Endothelial cell of umbilical vein (primary cell): ENCODE measurements around the gene TCERG1L. TPM values are rescaled to one million over a fixed set of nuclear protein-coding genes. Genes with fewer than 3 reads are reported as not detected.

Source experiments
- BruUV-seq: library from RNA; stranded (reverse); fragments of 400-500 nt; replicated peaks from 2 replicates; lab custom pipeline; 2021; lab: Mats Ljungman, UMichigan
- CTCF ChIA-PET: fragments of 300-600, 350-600 bp; sonication (Branson Sonifier 250); formaldehyde crosslinking; loops from one replicate; lab custom pipeline; 2021; ENCODE audit warnings: antibody characterized with exemption, inconsistent platforms; lab: Charles Lee
- POLR2A ChIA-PET: fragments of 300-600, 350-600 bp; sonication (Branson Sonifier 250); formaldehyde crosslinking; loops from one replicate; lab custom pipeline; 2021; ENCODE audit warnings: antibody characterized with exemption, inconsistent platforms; lab: Charles Lee
- DNase-seq: peaks from one replicate; pipeline ENCODE4 v3.0.0-alpha.2; 2011; ENCODE audit warnings: low read depth, low spot score
- FAIRE-seq: peaks from 2 replicates; lab custom pipeline; 2011; peaks lifted over from hg19 to GRCh38; lab: Jason Lieb, UNC
- H2AFZ ChIP-seq: 2 replicates; pipeline ENCODE4 v1.6.0; 2012; ENCODE audit warnings: low read depth, low read length, control low read depth, inconsistent platforms
- H3K27ac ChIP-seq: 2 replicates; pipeline ENCODE4 v1.5.1; 2011; ENCODE audit warnings: low read depth, mild to moderate bottlenecking, control low read depth, low read length, moderate library complexity; ENCODE audit not compliant: insufficient read depth
- H3K27me3 ChIP-seq, 2 experiments: 2 replicates each; pipeline versions ENCODE4 v1.6.0 to v1.6.1; 2011; ENCODE audit warnings: low read length in 2 of 2, mixed read lengths in 1 of 2; ENCODE audit not compliant: control insufficient read depth in 2 of 2, insufficient read depth in 2 of 2
- H3K36me3 ChIP-seq, 2 experiments: 2 replicates in 1 of 2; 3 replicates in 1 of 2; pipeline ENCODE4 v1.5.1; 2011; ENCODE audit warnings: low read length in 2 of 2, mild to moderate bottlenecking in 1 of 2, moderate library complexity in 1 of 2; ENCODE audit not compliant: control insufficient read depth in 2 of 2, insufficient read depth in 2 of 2; ENCODE audit errors: extremely low read depth in 1 of 2
- H3K4me1 ChIP-seq: 3 replicates; pipeline ENCODE4 v1.5.1; 2011; ENCODE audit warnings: mild to moderate bottlenecking, low read length; ENCODE audit not compliant: control insufficient read depth, insufficient read depth; ENCODE audit errors: extremely low read depth
- H3K4me2 ChIP-seq: 2 replicates; pipeline ENCODE4 v1.6.1; 2011; ENCODE audit warnings: low read length, control low read depth, mixed read lengths; ENCODE audit not compliant: insufficient read depth
- H3K4me3 ChIP-seq, 3 experiments: fragments of 200-600 bp in 1 of 3; sonication (generic), shearing (Covaris generic) in 1 of 3; replicated peaks in 1 of 3; 2 replicates each; pipeline ENCODE4 v1.5.1; 2011 to 2016; ENCODE audit warnings: control low read depth in 3 of 3, low read length in 3 of 3, mild to moderate bottlenecking in 2 of 3, inconsistent platforms in 1 of 3, low read depth in 1 of 3, moderate library complexity in 1 of 3; ENCODE audit not compliant: insufficient read depth in 1 of 3
- H3K79me2 ChIP-seq: 2 replicates; pipeline ENCODE4 v1.6.0; 2012; ENCODE audit warnings: low read length, inconsistent platforms; ENCODE audit not compliant: control insufficient read depth, insufficient read depth
- H3K9ac ChIP-seq: replicated peaks from 2 replicates; pipeline ENCODE3; 2011; ENCODE audit warnings: low read length, control low read depth; ENCODE audit not compliant: insufficient read depth; ENCODE audit errors: extremely low read depth
- H3K9me1 ChIP-seq: replicated peaks from 3 replicates; pipeline ENCODE4 v1.6.0; 2011; ENCODE audit warnings: mild to moderate bottlenecking, low read length; ENCODE audit not compliant: control insufficient read depth, insufficient read depth; ENCODE audit errors: extremely low read depth
- H3K9me3 ChIP-seq: replicated peaks from 2 replicates; pipeline ENCODE4 v1.5.1; 2012; ENCODE audit warnings: low read length, inconsistent platforms; ENCODE audit not compliant: control insufficient read depth, insufficient read depth
- H4K20me1 ChIP-seq: replicated peaks from 2 replicates; pipeline ENCODE3; 2011; ENCODE audit warnings: mild to moderate bottlenecking, low read length; ENCODE audit not compliant: control insufficient read depth, insufficient read depth; ENCODE audit errors: extremely low read depth
- EZH2 ChIP-seq: IDR thresholded peaks from 2 replicates; pipeline ENCODE4 v1.6.1; 2012; ENCODE audit warnings: borderline replicate concordance, low read depth, mild to moderate bottlenecking, moderate library complexity, low read length, inconsistent platforms; ENCODE audit not compliant: severe bottlenecking
- FOS ChIP-seq: IDR thresholded peaks from 2 replicates; pipeline ENCODE4 v1.6.1; 2011; ENCODE audit warnings: mild to moderate bottlenecking, low read length, moderate library complexity, borderline replicate concordance; ENCODE audit not compliant: insufficient read depth
- GATA2 ChIP-seq: IDR thresholded peaks from 2 replicates; pipeline ENCODE4 v1.7.0; 2011; ENCODE audit warnings: low read depth, mild to moderate bottlenecking, moderate library complexity, mixed read lengths, low read length; ENCODE audit not compliant: insufficient read length, insufficient read depth
- JUN ChIP-seq: IDR thresholded peaks from 2 replicates; pipeline ENCODE4 v1.6.1; 2011; ENCODE audit warnings: borderline replicate concordance, low read depth; ENCODE audit not compliant: insufficient read length, insufficient read depth
- MYC ChIP-seq: IDR thresholded peaks from one replicate; pipeline ENCODE4 v1.6.1; 2011; ENCODE audit warnings: mild to moderate bottlenecking, low read depth, low read length
- POLR2A ChIP-seq: IDR thresholded peaks from 2 replicates; pipeline ENCODE4 v1.6.1; 2012; ENCODE audit warnings: low read depth, mild to moderate bottlenecking, control low read depth, low read length
- POLR2AphosphoS5 ChIP-seq: IDR thresholded peaks from 2 replicates; pipeline ENCODE4 v1.6.1; 2012; ENCODE audit warnings: low read depth, mild to moderate bottlenecking, control low read depth, low read length, moderate library complexity; ENCODE audit not compliant: insufficient read depth
- dilution Hi-C: fragments of 300-500 bp; cut with MboI; formaldehyde crosslinking; loops from one replicate; pipeline ENCODE4 v1.15.0; 2019; ENCODE audit warnings: low sequenced_read_pairs; ENCODE audit not compliant: extremely low pct_ligation_motif_present
- intact Hi-C: fragments of 100-400 bp; cut with micrococcal nuclease; formaldehyde crosslinking; loops from one replicate; pipeline ENCODE4 v1.10.0; 2022
- polyA plus RNA-seq, 4 experiments: library from polyadenylated mRNA; depleted of rRNA in 3 of 4; stranded (reverse) in 3 of 4; unstranded in 1 of 4; fragments of >200 nt; gene quantifications; 2 replicates each; pipeline versions ENCODE4 v1.2.1 to v1.2.3, GENCODE V29; 2011 to 2012; ENCODE audit warnings: missing spikeins in 1 of 4
- total RNA-seq: library from RNA; stranded (reverse); gene quantifications from 2 replicates; pipeline ENCODE4 v1.2.3, GENCODE V29; 2021
- TF ChIP-seq, protein P1 (sequence below), 2 donors: IDR thresholded peaks; 1 replicate in 1 of 2; 2 replicates in 1 of 2; pipeline ENCODE4 v1.5.1; 2011; ENCODE audit warnings: low read length in 2 of 2, mild to moderate bottlenecking in 2 of 2, moderate library complexity in 2 of 2, control low read depth in 1 of 2, inconsistent platforms in 1 of 2, low read depth in 1 of 2; ENCODE audit not compliant: insufficient read depth in 1 of 2; ENCODE audit errors: extremely low read depth in 1 of 2
- TF ChIP-seq, protein P2 (sequence below): IDR thresholded peaks from 2 replicates; pipeline ENCODE4 v1.6.1; 2011; ENCODE audit not compliant: insufficient read depth, insufficient read length

The TCERG1L gene
- total and polyA plus RNA-seq, 2 donors (not counting 3 experiments of a cell fraction or from before 2014, with no cell fraction given) = not detected

DNA sequence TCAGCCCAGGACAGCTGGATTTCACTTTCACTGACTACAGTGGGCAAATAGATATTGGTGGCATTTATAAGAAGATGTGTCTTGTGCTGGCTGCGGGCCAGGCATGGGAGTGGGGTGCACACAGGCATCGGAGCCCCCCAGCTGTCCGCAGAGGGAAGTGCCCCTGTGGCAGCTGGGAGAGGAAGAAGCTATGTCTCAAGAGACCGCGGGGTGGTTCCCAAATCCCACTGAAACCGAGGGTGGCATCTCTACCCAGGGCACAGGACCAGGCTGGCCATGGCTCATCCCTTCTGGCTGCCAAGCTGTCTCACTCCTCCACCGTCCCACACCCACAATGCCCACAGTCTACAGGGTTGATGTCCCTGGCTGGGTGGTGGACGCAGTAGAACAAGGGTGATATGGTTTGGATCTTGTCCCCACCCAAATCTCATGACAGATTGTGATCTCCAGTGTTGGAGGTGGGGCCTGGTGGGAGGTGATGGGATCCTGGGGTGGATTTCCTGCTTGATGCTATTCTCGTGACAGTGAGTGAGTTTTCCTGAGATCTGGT lies 94.8 kb downstream of the TCERG1L start:
- Histone ChIP-seq H3K9me1 (no peaks in the 10 kb centered on the region), H3K27ac (no peak overlapping the region), H3K27me3 (no peaks in the 10 kb centered on the region), H3K4me2 (no peak overlapping the region), H3K9ac (no peak overlapping the region), H3K4me1 (no peaks in the 10 kb centered on the region), H3K36me3 (no peaks in the 10 kb centered on the region), H3K4me3 (no peak overlapping the region), H3K79me2 (no peaks in the 10 kb centered on the region), H2AFZ (no peak overlapping the region), H4K20me1 (no peaks in the 10 kb centered on the region), H3K9me3 (peaks cover 13% of the 10 kb centered on the region)
- no TSS peak for BruUV-seq
- dilution Hi-C loops = no loop called here
- FAIRE-seq (no peak), DNase-seq (no peak)
- ChIA-PET POLR2A (no interaction called here), CTCF (no interaction called here)
- intact Hi-C loops = no loop called here
- TF ChIP-seq EZH2 (no peak), FOS (no peak)
- TF ChIP-seq, protein P1, sequence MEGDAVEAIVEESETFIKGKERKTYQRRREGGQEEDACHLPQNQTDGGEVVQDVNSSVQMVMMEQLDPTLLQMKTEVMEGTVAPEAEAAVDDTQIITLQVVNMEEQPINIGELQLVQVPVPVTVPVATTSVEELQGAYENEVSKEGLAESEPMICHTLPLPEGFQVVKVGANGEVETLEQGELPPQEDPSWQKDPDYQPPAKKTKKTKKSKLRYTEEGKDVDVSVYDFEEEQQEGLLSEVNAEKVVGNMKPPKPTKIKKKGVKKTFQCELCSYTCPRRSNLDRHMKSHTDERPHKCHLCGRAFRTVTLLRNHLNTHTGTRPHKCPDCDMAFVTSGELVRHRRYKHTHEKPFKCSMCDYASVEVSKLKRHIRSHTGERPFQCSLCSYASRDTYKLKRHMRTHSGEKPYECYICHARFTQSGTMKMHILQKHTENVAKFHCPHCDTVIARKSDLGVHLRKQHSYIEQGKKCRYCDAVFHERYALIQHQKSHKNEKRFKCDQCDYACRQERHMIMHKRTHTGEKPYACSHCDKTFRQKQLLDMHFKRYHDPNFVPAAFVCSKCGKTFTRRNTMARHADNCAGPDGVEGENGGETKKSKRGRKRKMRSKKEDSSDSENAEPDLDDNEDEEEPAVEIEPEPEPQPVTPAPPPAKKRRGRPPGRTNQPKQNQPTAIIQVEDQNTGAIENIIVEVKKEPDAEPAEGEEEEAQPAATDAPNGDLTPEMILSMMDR (IDR thresholded peaks at IDR 0.05; ENCODE audit: extremely low read depth in 1 of 2, insufficient read depth in 1 of 2, low read depth in 1 of 2, low read length in 2 of 2) = no peak

DNA sequence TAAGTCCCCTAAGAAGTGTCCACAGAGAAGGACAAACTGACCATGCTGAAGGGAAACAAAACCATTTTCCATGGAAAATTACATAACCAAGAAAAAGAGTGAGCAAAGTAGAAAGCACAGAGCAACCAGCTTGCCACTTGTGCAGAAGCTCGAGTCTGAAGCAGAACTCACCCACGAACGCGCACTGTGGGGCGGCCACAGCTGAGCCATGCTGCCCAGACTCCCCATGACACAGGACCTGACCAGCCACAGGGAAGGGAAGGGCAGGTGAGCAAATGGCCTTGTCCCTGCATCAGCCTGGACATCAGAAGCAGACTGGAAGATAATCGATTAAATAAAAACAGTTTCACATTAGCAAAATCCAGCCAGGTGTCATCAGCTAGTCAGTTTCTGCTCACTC lies 95.7 kb downstream of the TCERG1L start:
- no peaks in the 10 kb centered on the region for H4K20me1 ChIP-seq
- no peaks in the 10 kb centered on the region for H3K79me2 ChIP-seq
- FAIRE-seq (no peak), DNase-seq (no peak)
- no TSS peak for BruUV-seq
- CTCF ChIA-PET = no interaction called here
- no peak overlapping the region for H3K4me3 ChIP-seq
- H3K9me1 ChIP-seq = no peaks in the 10 kb centered on the region
- H3K9ac ChIP-seq = no peak overlapping the region
- no peak overlapping the region for H2AFZ ChIP-seq
- dilution Hi-C loops (no loop called here), intact Hi-C loops (no loop called here)
- no peaks in the 10 kb centered on the region for H3K4me1 ChIP-seq
- no peaks in the 10 kb centered on the region for H3K36me3 ChIP-seq
- peaks cover 13% of the 10 kb centered on the region for H3K9me3 ChIP-seq
- H3K27ac ChIP-seq = no peak overlapping the region
- TF ChIP-seq POLR2A (no peak), EZH2 (no peak), FOS (no peak), MYC (no peak), GATA2 (no peak), POLR2AphosphoS5 (no peak), JUN (no peak)
- TF ChIP-seq, protein P1 (IDR thresholded peaks at IDR 0.05; ENCODE audit: extremely low read depth in 1 of 2, insufficient read depth in 1 of 2, low read depth in 1 of 2, low read length in 2 of 2) = no peak
- TF ChIP-seq, protein P2, sequence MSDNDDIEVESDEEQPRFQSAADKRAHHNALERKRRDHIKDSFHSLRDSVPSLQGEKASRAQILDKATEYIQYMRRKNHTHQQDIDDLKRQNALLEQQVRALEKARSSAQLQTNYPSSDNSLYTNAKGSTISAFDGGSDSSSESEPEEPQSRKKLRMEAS = no peak
- no peaks in the 10 kb centered on the region for H3K27me3 ChIP-seq
- POLR2A ChIA-PET = no interaction called here
- no peak overlapping the region for H3K4me2 ChIP-seq
